BJ (cell line): ENCODE measurements around the gene GABBR2. TPM values are rescaled to one million over a fixed set of nuclear protein-coding genes. Genes with fewer than 3 reads are reported as not detected.

Experiments
- CTCF ChIA-PET: fragments of 350-600 bp; formaldehyde crosslinking; extraction: SDS; loops from one replicate; lab custom pipeline; 2021; ENCODE audit warnings: antibody characterized with exemption, inconsistent platforms; lab: Yijun Ruan, JAX
- POLR2A ChIA-PET: fragments of 300-600 bp; sonication (Branson Sonifier 250); formaldehyde crosslinking; extraction: SDS; loops from one replicate; lab custom pipeline; 2021; ENCODE audit warnings: antibody characterized with exemption; lab: Charles Lee
- DNase-seq: peaks from one replicate; pipeline ENCODE4 v3.0.0-alpha.2; 2011; ENCODE audit warnings: low read depth
- H3K27me3 ChIP-seq: 2 replicates; pipeline ENCODE4 v1.6.0; 2011; ENCODE audit warnings: low read length; ENCODE audit not compliant: control insufficient read depth, insufficient read depth
- H3K36me3 ChIP-seq: 2 replicates; pipeline ENCODE4 v1.5.1; 2011; ENCODE audit warnings: low read length; ENCODE audit not compliant: control insufficient read depth, insufficient read depth
- H3K4me3 ChIP-seq: 2 replicates; pipeline ENCODE4 v1.5.1; 2011; ENCODE audit warnings: low read depth, mild to moderate bottlenecking, control low read depth, low read length
- polyA plus RNA-seq: library from polyadenylated mRNA; depleted of rRNA; stranded (reverse); fragments of >200 nt; gene quantifications from 2 replicates; pipeline ENCODE4 v1.2.3, GENCODE V29; 2011
- TF ChIP-seq, protein P1 (sequence below): IDR thresholded peaks from 2 replicates; pipeline ENCODE4 v1.5.1; 2011; ENCODE audit warnings: low read depth, mild to moderate bottlenecking, control low read depth, inconsistent platforms, low read length, moderate library complexity; ENCODE audit not compliant: insufficient read depth

Gene GABBR2
- polyA plus RNA-seq, 1 experiment: 1.6 TPM

DNA sequence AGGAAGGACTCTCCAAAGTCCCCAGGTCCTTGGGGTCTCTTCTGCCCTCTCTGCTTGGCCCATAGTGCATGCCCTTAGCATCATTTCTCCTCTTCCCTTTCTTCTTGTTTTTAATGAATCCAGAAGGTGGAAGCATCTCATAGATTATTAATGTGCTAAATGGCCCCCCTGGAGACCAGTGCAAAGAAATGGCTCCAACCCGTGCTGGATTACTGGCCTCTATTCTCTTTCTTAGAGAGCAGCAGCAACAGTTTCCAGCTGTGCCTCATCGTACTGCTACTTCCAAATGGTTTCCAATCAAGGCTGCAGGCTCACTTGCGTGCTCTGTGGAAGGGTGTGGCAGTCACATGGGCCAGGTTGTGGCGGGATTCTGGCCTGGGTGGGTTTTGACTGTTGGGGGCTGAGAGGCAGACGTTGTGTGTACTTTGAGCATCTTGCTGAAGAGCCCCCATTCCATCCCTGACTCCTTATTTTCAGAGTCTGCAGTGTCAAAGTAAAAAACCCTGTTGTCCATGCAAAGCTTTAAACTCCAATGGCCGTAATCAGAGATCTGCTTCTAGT, 139.7 kb downstream of the GABBR2 start:
- TF ChIP-seq, protein P1, sequence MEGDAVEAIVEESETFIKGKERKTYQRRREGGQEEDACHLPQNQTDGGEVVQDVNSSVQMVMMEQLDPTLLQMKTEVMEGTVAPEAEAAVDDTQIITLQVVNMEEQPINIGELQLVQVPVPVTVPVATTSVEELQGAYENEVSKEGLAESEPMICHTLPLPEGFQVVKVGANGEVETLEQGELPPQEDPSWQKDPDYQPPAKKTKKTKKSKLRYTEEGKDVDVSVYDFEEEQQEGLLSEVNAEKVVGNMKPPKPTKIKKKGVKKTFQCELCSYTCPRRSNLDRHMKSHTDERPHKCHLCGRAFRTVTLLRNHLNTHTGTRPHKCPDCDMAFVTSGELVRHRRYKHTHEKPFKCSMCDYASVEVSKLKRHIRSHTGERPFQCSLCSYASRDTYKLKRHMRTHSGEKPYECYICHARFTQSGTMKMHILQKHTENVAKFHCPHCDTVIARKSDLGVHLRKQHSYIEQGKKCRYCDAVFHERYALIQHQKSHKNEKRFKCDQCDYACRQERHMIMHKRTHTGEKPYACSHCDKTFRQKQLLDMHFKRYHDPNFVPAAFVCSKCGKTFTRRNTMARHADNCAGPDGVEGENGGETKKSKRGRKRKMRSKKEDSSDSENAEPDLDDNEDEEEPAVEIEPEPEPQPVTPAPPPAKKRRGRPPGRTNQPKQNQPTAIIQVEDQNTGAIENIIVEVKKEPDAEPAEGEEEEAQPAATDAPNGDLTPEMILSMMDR: no peak
- Histone ChIP-seq H3K4me3 (no peak overlapping the region), H3K36me3 (no peaks in the 10 kb centered on the region), H3K27me3 (peaks cover 3% of the 10 kb centered on the region)
- DNase-seq: no peak
- POLR2A ChIA-PET: no interaction called here
- CTCF ChIA-PET: interaction anchor here (0.8 to 1.5 kb wide), 3 partner anchors 17 to 180 kb away, joined by 3 to 4 read pairs (median 3); no protein-coding TSS in a partner anchor

- TF ChIP-seq, protein P1: no peak
- ChIA-PET POLR2A (no interaction called here), CTCF (interaction anchor here (0.8 to 1.7 kb wide), 4 partner anchors 16 to 180 kb away, joined by 3 to 5 read pairs (median 4); no protein-coding TSS in a partner anchor)
- peaks cover 3% of the 10 kb centered on the region for H3K27me3 ChIP-seq
- no peak for DNase-seq
- H3K36me3 ChIP-seq: no peaks in the 10 kb centered on the region
- no peak overlapping the region for H3K4me3 ChIP-seq
These were observed 140.4 kb downstream of the GABBR2 start for GRCh38 chr9:98568234-98568908.

DNA sequence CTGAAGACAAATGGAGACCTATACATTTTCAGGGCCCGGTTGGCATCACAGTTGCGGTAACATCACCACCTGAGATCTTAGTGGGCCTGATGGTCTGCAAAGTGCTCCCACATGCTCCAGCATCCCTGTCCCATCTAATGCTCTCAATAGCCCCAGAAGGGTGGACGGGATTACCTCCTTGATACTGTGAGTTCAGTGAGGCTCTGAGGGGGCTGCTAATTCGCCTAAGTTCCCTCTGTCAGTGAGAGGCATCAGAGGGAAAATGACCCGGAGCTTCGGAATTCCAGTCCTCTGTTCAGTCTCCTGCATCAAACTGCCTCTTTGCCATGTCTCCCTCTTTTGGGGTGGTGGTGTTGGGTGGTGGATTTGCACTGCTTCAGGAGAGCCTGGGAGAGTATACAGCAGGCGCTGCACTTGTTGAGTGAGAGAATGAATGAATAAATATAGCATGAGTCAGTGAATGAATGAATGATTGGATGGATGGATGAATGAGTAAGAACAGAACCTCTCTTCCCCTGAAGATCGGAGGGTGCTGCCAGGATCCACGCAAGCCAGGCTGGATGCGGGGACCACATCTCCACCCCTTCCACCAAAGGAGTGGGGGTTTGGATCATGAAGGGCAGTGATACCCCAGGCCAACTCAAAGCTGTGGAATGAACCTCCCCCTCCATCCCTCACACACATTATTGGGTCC, 141.0 kb downstream of the GABBR2 start:
- TF ChIP-seq, protein P1: no peak
- Histone ChIP-seq H3K4me3 (no peak overlapping the region), H3K36me3 (no peaks in the 10 kb centered on the region), H3K27me3 (peaks cover 3% of the 10 kb centered on the region)
- DNase-seq: no peak
- ChIA-PET POLR2A (no interaction called here), CTCF (interaction anchor here (1.5 to 1.7 kb wide), 2 partner anchors 15 to 83 kb away, joined by 3 to 5 read pairs; no protein-coding TSS in a partner anchor)

DNA sequence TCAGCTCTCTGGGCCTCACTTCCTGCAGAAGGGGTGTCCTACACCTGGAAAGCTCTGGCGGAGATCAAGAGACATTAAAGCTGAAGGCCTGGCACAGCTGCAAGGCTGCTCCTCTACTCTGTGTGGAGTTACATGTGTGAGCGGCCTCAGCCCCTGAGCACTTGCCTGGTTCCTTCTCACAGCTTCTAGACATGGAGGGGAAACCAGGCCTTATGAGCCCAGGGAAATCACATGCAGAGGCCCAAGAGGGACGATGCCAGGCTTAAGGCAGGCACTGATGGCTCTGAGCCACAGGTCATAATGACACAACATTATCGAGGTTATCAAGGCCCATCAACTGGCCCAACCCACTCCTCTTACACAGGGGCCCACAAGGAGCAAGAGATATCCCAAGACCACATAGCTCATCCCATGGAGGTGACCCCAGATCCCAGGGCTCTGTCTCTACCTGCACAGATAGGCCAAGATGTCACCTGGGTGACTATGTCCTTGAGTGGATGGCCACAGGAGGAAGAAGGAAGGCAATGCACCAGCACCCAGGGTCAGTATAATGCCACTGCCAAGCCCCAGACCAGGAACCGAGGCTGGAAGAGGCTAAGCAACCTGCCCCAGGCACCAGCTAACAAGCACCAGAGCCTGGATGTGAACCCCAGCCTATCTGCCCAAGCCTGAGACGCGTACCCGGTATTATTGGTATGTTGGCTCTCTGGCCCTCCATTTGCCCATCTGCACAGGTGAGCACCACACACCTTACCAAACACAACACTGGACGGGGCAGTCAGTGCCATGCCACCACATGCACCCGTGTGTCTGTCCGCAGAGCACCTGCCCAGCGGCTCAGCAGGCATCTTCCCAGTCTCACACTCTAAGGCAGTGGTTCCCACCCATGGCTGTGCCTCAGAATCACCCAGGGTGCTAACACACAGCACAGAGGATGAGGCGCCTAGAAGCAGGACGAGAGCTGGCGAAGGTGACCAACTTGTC, 143.3 kb downstream of the GABBR2 start:
- TF ChIP-seq, protein P1: no peak

More for the DNA sequence above, 143.3 kb downstream of the GABBR2 start:
- DNase-seq: no peak
- ChIA-PET CTCF (interaction anchor here (1.0 kb wide), 1 partner anchor 250 kb away, joined by 3 read pairs; no protein-coding TSS in a partner anchor), POLR2A (no interaction called here)
- Histone ChIP-seq H3K36me3 (no peaks in the 10 kb centered on the region), H3K27me3 (peaks cover 3% of the 10 kb centered on the region; the same call in 1 of the 2 replicates), H3K4me3 (no peak overlapping the region)
